ENCODE measurements around the gene KEL. TPM values are rescaled to one million over a fixed set of nuclear protein-coding genes. Genes with fewer than 3 reads are reported as not detected.

The KEL gene
- total RNA-seq, 6 donors from 2014 or later, result 0.11 to 13.0 (median 3.1) TPM; not detected in 1

GRCh38 chr7:142940966-142941535 lies 21.1 kb downstream of the KEL start:
- ATAC-seq (ENCODE audit: low FRiP score in 2 of 2), result no peak
- Histone ChIP-seq H3K27me3 (no peaks in the 10 kb centered on the region), H3K4me3 (no peak overlapping the region), H3K4me1 (peaks cover 0 to 7% (median 2%) of the 10 kb centered on the region in 4 donors), H3K36me3 (no peaks in the 10 kb centered on the region), H3K9me3 (no peaks in the 10 kb centered on the region), H3K27ac (no peak overlapping the region)
- no peak for TF ChIP-seq POLR2AphosphoS5 (IDR thresholded peaks at IDR 0.05)
- no peak for TF ChIP-seq CTCF (IDR thresholded peaks at IDR 0.05)
- no peak for TF ChIP-seq POLR2A (IDR thresholded peaks at IDR 0.05)
- no peak for TF ChIP-seq EP300 (IDR thresholded peaks at IDR 0.05)
- WGBS, 2 donors, result 45 to 46% methylated on average over 8 to 10 of the region's 10 CpGs
- no peak for DNase-seq

GRCh38 chr7:142939226-142939910 lies 22.8 kb downstream of the KEL start, which contains the start of gene LLCFC1:
TSS of gene LLCFC1 (plus strand) at chr7:142939484. CDS start at chr7:142939622, 138 bp downstream.
- Histone ChIP-seq H3K4me1 (peaks cover 0 to 7% (median 2%) of the 10 kb centered on the region in 4 donors), H3K27me3 (no peaks in the 10 kb centered on the region), H3K27ac (no peak within 1 kb of the TSS), H3K9me3 (no peaks in the 10 kb centered on the region), H3K36me3 (no peaks in the 10 kb centered on the region), H3K4me3 (no peak within 1 kb of the TSS)
- 80 to 84% methylated on average over 10 of the region's 10 CpGs for WGBS, 2 donors
- ATAC-seq (ENCODE audit: low FRiP score in 2 of 2) (no peak), DNase-seq (no peak)
- TF ChIP-seq POLR2A (IDR thresholded peaks at IDR 0.05) (no peak), POLR2AphosphoS5 (IDR thresholded peaks at IDR 0.05) (no peak), CTCF (IDR thresholded peaks at IDR 0.05) (no peak), EP300 (IDR thresholded peaks at IDR 0.05) (no peak)

GRCh38 chr7:142938611-142939010 lies 23.6 kb downstream of the KEL start:
- H3K4me3 ChIP-seq, result no peak overlapping the region
- ATAC-seq (ENCODE audit: low FRiP score in 2 of 2) (no peak), DNase-seq (no peak)
- 95 to 100% methylated on average over 4 of the region's 4 CpGs for WGBS, 2 donors
- H3K27ac ChIP-seq, result no peak overlapping the region
- no peaks in the 10 kb centered on the region for H3K27me3 ChIP-seq
- H3K9me3 ChIP-seq, result no peaks in the 10 kb centered on the region
- H3K36me3 ChIP-seq, result no peaks in the 10 kb centered on the region
- H3K4me1 ChIP-seq, result peaks cover 0 to 7% (median 2%) of the 10 kb centered on the region in 4 donors
- no peak for TF ChIP-seq EP300 (IDR thresholded peaks at IDR 0.05)
- TF ChIP-seq CTCF (IDR thresholded peaks at IDR 0.05), result no peak
- no peak for TF ChIP-seq POLR2AphosphoS5 (IDR thresholded peaks at IDR 0.05)
- TF ChIP-seq POLR2A (IDR thresholded peaks at IDR 0.05), result no peak

GRCh38 chr7:142935941-142936565 lies 26.1 kb downstream of the KEL start:
- WGBS, 2 donors, result 71 to 88% methylated on average over 11 to 12 of the region's 12 CpGs
- Histone ChIP-seq H3K27ac (no peak overlapping the region), H3K9me3 (no peaks in the 10 kb centered on the region), H3K36me3 (no peaks in the 10 kb centered on the region), H3K27me3 (no peaks in the 10 kb centered on the region), H3K4me1 (peaks cover 0 to 2% (median under 1%) of the 10 kb centered on the region in 4 donors), H3K4me3 (no peak overlapping the region)
- DNase-seq (no peak), ATAC-seq (ENCODE audit: low FRiP score in 2 of 2) (no peak)
- TF ChIP-seq EP300 (IDR thresholded peaks at IDR 0.05), result no peak
- no peak for TF ChIP-seq CTCF (IDR thresholded peaks at IDR 0.05)
- TF ChIP-seq POLR2AphosphoS5 (IDR thresholded peaks at IDR 0.05), result no peak
- TF ChIP-seq POLR2A (IDR thresholded peaks at IDR 0.05), result no peak

Data from upper lobe of left lung (tissue), 6 donors.